ENCODE results near the gene UBA7. TPM values are rescaled to one million over a fixed set of nuclear protein-coding genes. Genes with fewer than 3 reads are reported as not detected.

UBA7 gene
- total and polyA plus RNA-seq, 2 experiments from 2014 or later, result 0.14 to 0.50 TPM

- peaks cover 24% of the 10 kb centered on the region for H3K27me3 Mint-ChIP-seq (ENCODE audit: insufficient read depth, low read depth, poor library complexity)
- no peaks in the 10 kb centered on the region for H3K79me2 ChIP-seq (replicated peaks; ENCODE audit: insufficient read depth)
- peaks cover 13% of the 10 kb centered on the region; the same call in 1 of the 2 replicates for H3F3A ChIP-seq (replicated peaks; ENCODE audit: low read depth)
- H3K36me3 Mint-ChIP-seq (ENCODE audit: low read depth), result no peaks in the 10 kb centered on the region
- H3K4me2 ChIP-seq, result peak overlapping the region; percentile 74
- ATAC-seq (no peak), DNase-seq (ENCODE audit: low spot score) (no peak)
- 0 out of 2 replicates have a peak overlapping the region, but pooled peaks have one; percentile 43 for H3K4me3 ChIP-seq
- H2AFZ ChIP-seq, result no peak overlapping the region
- peaks cover 40% of the 10 kb centered on the region for H3K4me1 Mint-ChIP-seq
- H3K9me2 ChIP-seq (ENCODE audit: insufficient read depth), result no peaks in the 10 kb centered on the region
- peaks cover 34% of the 10 kb centered on the region for H3K4me1 ChIP-seq (ENCODE audit: insufficient read depth)
- peaks cover 8% of the 10 kb centered on the region for H3K27me3 ChIP-seq (ENCODE audit: insufficient read depth)
- H3K27ac Mint-ChIP-seq, result no peak overlapping the region; the same call in 1 of the 2 replicates
- H3K9me3 Mint-ChIP-seq, result no peaks in the 10 kb centered on the region
- H4K20me1 ChIP-seq (replicated peaks; ENCODE audit: insufficient read depth), result no peaks in the 10 kb centered on the region
- TF ChIP-seq ZNF462 (CRISPR knock-in tag; IDR thresholded peaks at IDR 0.05) (no peak), JUNB (IDR thresholded peaks at IDR 0.05; ENCODE audit: unreplicated experiment) (no peak), ZNF331 (CRISPR knock-in tag; IDR thresholded peaks at IDR 0.05; ENCODE audit: low read depth) (no peak), NANOG (IDR thresholded peaks at IDR 0.05; ENCODE audit: borderline replicate concordance) (no peak), EZH2phosphoT487 (IDR thresholded peaks at IDR 0.05; ENCODE audit: unreplicated experiment) (no peak), CREB1 (CRISPR knock-in tag; IDR thresholded peaks at IDR 0.05; ENCODE audit: low read depth) (no peak)
- H3K4me3 Mint-ChIP-seq, result no peak overlapping the region; the same call in 2 of the 3 replicates
- peak overlapping the region; percentile 74; the same call in 1 of the 2 replicates for H3K27ac ChIP-seq (ENCODE audit: low read depth)
- no peaks in the 10 kb centered on the region for H3K36me3 ChIP-seq (ENCODE audit: insufficient read depth)
Measured at GRCh38 chr3:49806850-49807249, 6.9 kb downstream of the UBA7 start.

Measured in GM23338 (cell line).